WERI-Rb-1 (cell line): ENCODE measurements around the gene PRR5.

Source experiments
- DNase-seq: peaks from one replicate; pipeline ENCODE4 v3.0.0-alpha.2; 2020
- H3K27ac ChIP-seq: fragments of 250-450 bp; sonication (Bioruptor Pico); 2 replicates; pipeline ENCODE4 v1.5.1; 2020; ENCODE audit warnings: mild to moderate bottlenecking, moderate library complexity
- H3K27me3 ChIP-seq: fragments of 250-450 bp; sonication (Bioruptor Pico); 2 replicates; pipeline ENCODE4 v1.5.1; 2021; ENCODE audit warnings: mild to moderate bottlenecking, low read depth, moderate library complexity; ENCODE audit not compliant: insufficient read depth, severe bottlenecking
- H3K36me3 ChIP-seq: fragments of 250-450 bp; sonication (Bioruptor Pico); 2 replicates; pipeline ENCODE4 v1.5.1; 2020; ENCODE audit warnings: mild to moderate bottlenecking, moderate library complexity
- H3K4me3 ChIP-seq: 2 replicates; pipeline ENCODE4 v1.5.1; 2011; ENCODE audit warnings: low read depth, mild to moderate bottlenecking, control low read depth, low read length
- H3K9me3 ChIP-seq: fragments of 250-450 bp; sonication (Bioruptor Pico); 2 replicates; pipeline ENCODE4 v1.5.1; 2021; ENCODE audit warnings: mild to moderate bottlenecking, moderate library complexity; ENCODE audit not compliant: severe bottlenecking
- CTCF ChIP-seq: IDR thresholded peaks from 2 replicates; pipeline ENCODE4 v1.5.1; 2011; ENCODE audit warnings: low read depth, mild to moderate bottlenecking, control low read depth, inconsistent platforms, low read length

The PRR5 gene

DNA sequence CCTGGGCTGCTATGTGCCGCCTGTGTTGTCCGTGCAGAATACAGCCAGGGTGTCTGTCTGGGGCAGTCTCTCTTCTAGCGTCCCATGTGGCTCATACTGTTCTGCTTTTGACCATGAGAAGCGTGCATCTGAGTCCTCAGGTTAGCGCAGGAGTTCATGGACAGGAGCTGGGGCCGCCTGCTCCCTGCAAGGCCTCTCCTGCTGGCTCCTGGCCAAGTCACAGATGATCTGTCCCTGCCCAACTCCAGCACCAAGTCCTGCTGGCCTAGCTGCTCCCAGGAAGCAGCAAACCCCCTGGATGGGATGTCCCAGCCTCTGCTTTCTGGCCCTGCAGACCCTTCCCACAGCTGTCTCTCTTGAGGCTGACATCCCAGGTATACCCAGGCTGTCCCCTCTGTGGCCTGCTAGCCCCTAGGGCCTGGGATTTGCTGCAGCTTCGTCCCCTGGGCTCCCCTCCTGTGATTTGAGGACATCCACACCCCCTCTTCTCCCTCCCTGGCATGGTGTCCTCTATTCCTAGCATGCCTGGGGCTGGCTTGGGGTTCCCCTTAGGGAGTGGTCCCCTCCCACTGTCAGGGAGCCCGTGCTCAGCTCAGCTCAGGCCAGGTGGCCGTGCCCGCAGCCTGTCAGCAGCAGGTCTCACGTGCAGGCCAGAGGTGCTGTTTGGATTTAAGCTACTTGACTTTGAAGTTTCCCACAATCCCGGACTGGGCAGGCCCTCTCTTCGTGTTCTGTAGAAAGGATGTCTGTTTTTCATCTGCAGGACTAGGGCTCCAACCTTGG lies 17.8 kb downstream of the PRR5 start:
- Histone ChIP-seq H3K4me3 (no peak overlapping the region), H3K9me3 (no peaks in the 10 kb centered on the region), H3K36me3 (no peaks in the 10 kb centered on the region), H3K27me3 (no peaks in the 10 kb centered on the region), H3K27ac (no peak overlapping the region)
- TF ChIP-seq CTCF = no peak
- DNase-seq = peak; percentile 62

- Histone ChIP-seq H3K9me3 (no peaks in the 10 kb centered on the region), H3K27ac (no peak overlapping the region), H3K4me3 (no peak overlapping the region), H3K36me3 (no peaks in the 10 kb centered on the region), H3K27me3 (no peaks in the 10 kb centered on the region)
- no peak for DNase-seq
- TF ChIP-seq CTCF = no peak
Measured at GRCh38 chr22:44721213-44721612, 19.2 kb downstream of the PRR5 start.

- DNase-seq = no peak
- Histone ChIP-seq H3K4me3 (no peak overlapping the region), H3K27me3 (no peaks in the 10 kb centered on the region), H3K9me3 (no peaks in the 10 kb centered on the region), H3K27ac (no peak overlapping the region), H3K36me3 (no peaks in the 10 kb centered on the region)
- TF ChIP-seq CTCF = no peak
Measured at GRCh38 chr22:44722611-44723010, 20.6 kb downstream of the PRR5 start.

- no peak overlapping the region for H3K4me3 ChIP-seq
- TF ChIP-seq CTCF = no peak
- H3K27ac ChIP-seq = no peak overlapping the region
- H3K36me3 ChIP-seq = no peaks in the 10 kb centered on the region
- DNase-seq = no peak
- H3K9me3 ChIP-seq = no peaks in the 10 kb centered on the region
- no peaks in the 10 kb centered on the region for H3K27me3 ChIP-seq
Measured at GRCh38 chr22:44723801-44724200, 21.8 kb downstream of the PRR5 start.

DNA sequence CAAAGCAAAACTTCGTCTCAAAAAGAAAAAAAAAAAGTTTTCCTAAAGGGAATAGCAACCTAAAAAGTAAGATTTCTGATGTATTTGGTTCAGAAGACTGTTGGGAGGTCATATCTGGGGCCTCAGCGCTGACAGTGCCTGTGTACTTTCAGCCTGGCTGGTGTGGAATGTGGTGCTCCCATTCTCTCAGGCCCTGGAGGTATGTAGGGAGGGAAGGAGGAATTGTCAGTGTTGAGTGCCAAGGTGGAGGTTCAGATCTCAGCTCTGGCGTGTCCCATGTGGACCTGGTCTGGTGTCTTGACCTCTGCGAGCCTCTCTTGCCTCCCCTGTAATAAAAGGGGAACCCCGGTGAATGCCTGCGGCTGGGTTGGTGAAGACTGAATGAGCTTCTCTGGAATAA lies 22.4 kb downstream of the PRR5 start:
- Histone ChIP-seq H3K4me3 (no peak overlapping the region), H3K9me3 (no peaks in the 10 kb centered on the region), H3K27ac (no peak overlapping the region), H3K36me3 (no peaks in the 10 kb centered on the region), H3K27me3 (no peaks in the 10 kb centered on the region)
- no peak for DNase-seq
- TF ChIP-seq CTCF = no peak

GRCh38 chr22:44724859-44725258 lies 22.9 kb downstream of the PRR5 start:
- Histone ChIP-seq H3K27me3 (no peaks in the 10 kb centered on the region), H3K27ac (no peak overlapping the region), H3K4me3 (no peak overlapping the region), H3K36me3 (no peaks in the 10 kb centered on the region), H3K9me3 (no peaks in the 10 kb centered on the region)
- DNase-seq = no peak
- no peak for TF ChIP-seq CTCF
